ENCODE results near the gene C2CD4D.
"Not testable (repeated sequence)": the region's sequence is repeated elsewhere in the genome, so short reads cannot be mapped to it uniquely, and the experiment has no call there.

Gene C2CD4D

GRCh38 chr1:151858886-151859665 is 19.5 kb upstream of the C2CD4D start:
- no peak for DNase-seq (ENCODE audit: low spot score)

GRCh38 chr1:151858030-151858746 is 18.6 kb upstream of the C2CD4D start:
- DNase-seq (ENCODE audit: low spot score): no peak

GRCh38 chr1:151855933-151856332 is 16.3 kb upstream of the C2CD4D start:
- no peak for DNase-seq (ENCODE audit: low spot score)

- DNase-seq (ENCODE audit: low spot score): not testable (repeated sequence)
These were observed 15.9 kb upstream of the C2CD4D start for GRCh38 chr1:151855516-151855915.

- no peak for DNase-seq (ENCODE audit: low spot score)
These were observed 15.0 kb upstream of the C2CD4D start for GRCh38 chr1:151854658-151855057.

GRCh38 chr1:151853411-151853943 is 13.9 kb upstream of the C2CD4D start, which contains the start of gene THEM5:
THEM5 (minus strand) TSS chr1:151853712; CDS start chr1:151853565, 147 bp downstream.
- no peak for DNase-seq (ENCODE audit: low spot score)

- DNase-seq (ENCODE audit: low spot score): no peak
These were observed 13.1 kb upstream of the C2CD4D start for GRCh38 chr1:151852733-151853132.

- no peak for DNase-seq (ENCODE audit: low spot score)
These were observed 12.3 kb upstream of the C2CD4D start for GRCh38 chr1:151851886-151852285.

- no peak for DNase-seq (ENCODE audit: low spot score)
These were observed 10.3 kb upstream of the C2CD4D start for GRCh38 chr1:151849871-151850270.

GRCh38 chr1:151849126-151849525 is 9.5 kb upstream of the C2CD4D start:
- DNase-seq (ENCODE audit: low spot score): no peak

GRCh38 chr1:151847867-151848596 is 8.4 kb upstream of the C2CD4D start:
- DNase-seq (ENCODE audit: low spot score): no peak

- DNase-seq (ENCODE audit: low spot score): no peak
These were observed 7.1 kb upstream of the C2CD4D start for GRCh38 chr1:151846686-151847237.

GRCh38 chr1:151846062-151846568 is 6.5 kb upstream of the C2CD4D start:
- DNase-seq (ENCODE audit: low spot score): no peak

GRCh38 chr1:151843398-151843797 is 3.8 kb upstream of the C2CD4D start:
- no peak for DNase-seq (ENCODE audit: low spot score)

- DNase-seq (ENCODE audit: low spot score): peak; percentile 64
These were observed 1.5 kb upstream of the C2CD4D start for GRCh38 chr1:151841141-151841540.

- peak; percentile 40 for DNase-seq (ENCODE audit: low spot score)
These were observed 801 bp upstream of the C2CD4D start for GRCh38 chr1:151840421-151840820.

- DNase-seq (ENCODE audit: low spot score): no peak
These were observed 573 bp downstream of the C2CD4D start for GRCh38 chr1:151839082-151839412.

GRCh38 chr1:151838222-151839081 is 1.2 kb downstream of the C2CD4D start:
- no peak for DNase-seq (ENCODE audit: low spot score)

GRCh38 chr1:151837884-151838221 is 1.8 kb downstream of the C2CD4D start:
- DNase-seq (ENCODE audit: low spot score): no peak

- DNase-seq (ENCODE audit: low spot score): no peak
These were observed 2.4 kb downstream of the C2CD4D start for GRCh38 chr1:151837197-151837596.

GRCh38 chr1:151835596-151835995 is 4.0 kb downstream of the C2CD4D start:
- no peak for DNase-seq (ENCODE audit: low spot score)
